SU-DHL-6 (cell line): Measurements from ENCODE around the gene CD300A.

Experiments
- H2AFZ ChIP-seq: fragments of 200-600 bp; sonication (generic); 2 replicates; pipeline ENCODE4 v1.6.1; 2014; ENCODE audit warnings: low read depth, mild to moderate bottlenecking, moderate library complexity, mixed read lengths, antibody characterized with exemption, low read length; ENCODE audit not compliant: severe bottlenecking
- H3F3A ChIP-seq: fragments of 200-600 bp; shearing (Covaris generic); 2 replicates; pipeline ENCODE4 v1.6.0; 2016; ENCODE audit warnings: antibody characterized with exemption, mild to moderate bottlenecking; ENCODE audit not compliant: insufficient read depth
- H3K27ac ChIP-seq: fragments of 200-600 bp; sonication (generic); 2 replicates; pipeline ENCODE4 v1.5.1; 2016; ENCODE audit warnings: low read depth, mild to moderate bottlenecking, low read length, moderate library complexity, mixed read lengths
- H3K27me3 ChIP-seq: fragments of 200-600 bp; sonication (generic), shearing (Covaris generic); 2 replicates; pipeline ENCODE4 v1.6.0; 2014; ENCODE audit warnings: mild to moderate bottlenecking, low read length
- H3K36me3 ChIP-seq: fragments of 200-600 bp; sonication (generic); 2 replicates; pipeline ENCODE4 v1.6.1; 2014; ENCODE audit warnings: mild to moderate bottlenecking, low read length, mixed read lengths
- H3K4me2 ChIP-seq: fragments of 300-600, 200-600 bp; shearing (Covaris generic), sonication (generic); 2 replicates; pipeline ENCODE4 v1.6.0; 2014; ENCODE audit warnings: low read length, low read depth, mild to moderate bottlenecking; ENCODE audit not compliant: poor library complexity, severe bottlenecking
- H3K4me3 ChIP-seq: fragments of 200-600 bp; sonication (generic); 2 replicates; pipeline ENCODE4 v1.5.1; 2014; ENCODE audit warnings: antibody characterized with exemption, low read length, mild to moderate bottlenecking, mixed read lengths; ENCODE audit not compliant: insufficient read depth, poor library complexity, severe bottlenecking
- H3K79me2 ChIP-seq: fragments of 200-600 bp; sonication (generic); 2 replicates; pipeline ENCODE4 v1.6.1; 2014; ENCODE audit warnings: mild to moderate bottlenecking, low read length, moderate library complexity; ENCODE audit not compliant: insufficient read depth
- H3K9ac ChIP-seq: fragments of 200-600 bp; sonication (generic); 2 replicates; pipeline ENCODE4 v1.7.0; 2014; ENCODE audit warnings: mild to moderate bottlenecking, low read length
- H3K9me2 ChIP-seq: fragments of 200-600 bp; sonication (generic); replicated peaks from 2 replicates; pipeline ENCODE4 v1.6.1; 2014; ENCODE audit warnings: low read length; ENCODE audit not compliant: insufficient read depth
- H3K9me3 ChIP-seq: fragments of 200-600 bp; sonication (generic); 2 replicates; pipeline ENCODE4 v1.6.1; 2014; ENCODE audit warnings: low read length, mixed read lengths; ENCODE audit not compliant: insufficient read depth
- H4K20me1 ChIP-seq: fragments of 200-600 bp; sonication (generic); 2 replicates; pipeline ENCODE4 v1.6.1; 2014; ENCODE audit warnings: low read depth, mild to moderate bottlenecking, antibody characterized with exemption, low read length, moderate library complexity, mixed read lengths
- CTCF ChIP-seq: fragments of 200-600 bp; sonication (generic); IDR thresholded peaks from one replicate; pipeline ENCODE4 v1.5.1; 2017; ENCODE audit warnings: antibody characterized with exemption, mild to moderate bottlenecking, low read length, moderate library complexity; ENCODE audit not compliant: insufficient read depth, poor library complexity, severe bottlenecking
- EZH2phosphoT487 ChIP-seq: fragments of 200-600 bp; sonication (generic), shearing (Covaris generic); conservative IDR thresholded peaks from 2 replicates; pipeline ENCODE4 v1.6.1; 2018; ENCODE audit warnings: mild to moderate bottlenecking, antibody characterized with exemption, low read length, moderate library complexity, mixed read lengths

Gene CD300A

DNA sequence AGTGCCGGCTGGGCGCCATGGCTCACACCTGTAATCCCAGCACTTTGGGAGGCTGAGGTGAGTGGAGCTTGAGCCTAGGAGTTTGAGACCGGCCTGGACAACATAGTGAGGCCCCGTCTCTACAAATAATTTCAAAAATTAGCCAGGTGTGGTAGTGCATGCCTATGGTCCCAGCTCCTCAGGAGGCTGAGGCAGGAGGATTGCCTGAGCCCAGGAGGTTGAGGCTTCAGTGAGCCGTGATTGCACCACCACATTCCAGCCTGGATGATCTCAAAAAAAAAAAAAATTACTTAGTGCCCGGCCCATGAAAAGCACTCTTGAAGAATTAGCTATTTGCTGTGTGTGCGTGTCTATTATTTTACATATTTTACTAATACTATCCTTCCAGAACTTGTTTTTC is 24.9 kb upstream of the CD300A start:
- no peaks in the 10 kb centered on the region for H3K9me2 ChIP-seq
- H3K9me3 ChIP-seq: peaks cover 17% of the 10 kb centered on the region; the same call in 1 of the 2 replicates
- H3K36me3 ChIP-seq: no peaks in the 10 kb centered on the region
- H3K79me2 ChIP-seq: no peaks in the 10 kb centered on the region
- H3K4me3 ChIP-seq: no peak overlapping the region
- H3K9ac ChIP-seq: no peak overlapping the region
- no peak overlapping the region for H3K4me2 ChIP-seq
- no peaks in the 10 kb centered on the region for H3K27me3 ChIP-seq
- H3K27ac ChIP-seq: no peak overlapping the region
- no peaks in the 10 kb centered on the region for H4K20me1 ChIP-seq
- H2AFZ ChIP-seq: no peak overlapping the region
- TF ChIP-seq EZH2phosphoT487 (no peak), CTCF (no peak)
- H3F3A ChIP-seq: no peaks in the 10 kb centered on the region

DNA sequence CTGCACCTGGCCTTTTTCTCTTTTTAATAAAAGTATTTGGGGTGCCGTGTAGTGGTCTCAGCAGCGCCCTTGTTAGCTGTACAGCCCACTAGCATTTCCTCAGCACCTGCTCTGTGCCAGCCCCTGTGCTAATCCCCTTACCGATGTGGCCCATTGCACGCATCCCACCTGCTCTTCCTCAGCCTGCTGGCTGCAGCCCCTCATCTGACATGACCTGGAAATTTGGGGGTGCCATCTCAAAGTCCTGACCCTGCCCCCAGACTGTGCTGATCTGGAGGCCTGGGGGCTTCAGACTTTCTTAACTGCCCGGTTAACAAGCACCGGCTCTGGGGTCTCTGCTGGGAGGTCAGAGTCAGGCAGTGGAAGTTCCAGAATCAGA is 24.2 kb upstream of the CD300A start:
- no peaks in the 10 kb centered on the region for H3K36me3 ChIP-seq
- no peak overlapping the region for H3K4me2 ChIP-seq
- H3K27me3 ChIP-seq: no peaks in the 10 kb centered on the region
- no peaks in the 10 kb centered on the region for H3K9me2 ChIP-seq
- H3K4me3 ChIP-seq: no peak overlapping the region
- TF ChIP-seq EZH2phosphoT487 (no peak), CTCF (no peak)
- H4K20me1 ChIP-seq: no peaks in the 10 kb centered on the region
- no peak overlapping the region for H3K27ac ChIP-seq
- H3K79me2 ChIP-seq: no peaks in the 10 kb centered on the region
- peaks cover 15% of the 10 kb centered on the region; the same call in 1 of the 2 replicates for H3K9me3 ChIP-seq
- H3F3A ChIP-seq: no peaks in the 10 kb centered on the region
- no peak overlapping the region for H3K9ac ChIP-seq
- no peak overlapping the region for H2AFZ ChIP-seq

GRCh38 chr17:74442670-74443515 is 23.5 kb upstream of the CD300A start:
- H3K4me2 ChIP-seq: no peak overlapping the region
- H3K9ac ChIP-seq: no peak overlapping the region
- no peaks in the 10 kb centered on the region for H3F3A ChIP-seq
- no peaks in the 10 kb centered on the region for H3K36me3 ChIP-seq
- H3K9me3 ChIP-seq: peaks cover 9% of the 10 kb centered on the region; the same call in 1 of the 2 replicates
- no peaks in the 10 kb centered on the region for H3K9me2 ChIP-seq
- H3K27ac ChIP-seq: no peak overlapping the region
- no peaks in the 10 kb centered on the region for H3K27me3 ChIP-seq
- no peak overlapping the region for H2AFZ ChIP-seq
- no peak overlapping the region for H3K4me3 ChIP-seq
- H4K20me1 ChIP-seq: no peaks in the 10 kb centered on the region
- no peak for TF ChIP-seq EZH2phosphoT487
- TF ChIP-seq CTCF: no peak
- no peaks in the 10 kb centered on the region for H3K79me2 ChIP-seq
